CD4-positive, alpha-beta T cell (primary cell): ENCODE data around the gene THRA. TPM values are rescaled to one million over a fixed set of nuclear protein-coding genes. Genes with fewer than 3 reads are reported as not detected.

Source experiments
- ATAC-seq: fragments of 200-7000 bp; cut with Tn5 transposase; one replicate; pipeline ENCODE4 v1.10.0; 2022; ENCODE audit warnings: mild to moderate bottlenecking; ENCODE audit not compliant: poor library complexity
- CTCF ChIA-PET: fragments of 350-600 bp; sonication (Branson Sonifier 250); formaldehyde crosslinking; loops from one replicate; lab custom pipeline; 2021; ENCODE audit warnings: antibody characterized with exemption, inconsistent platforms; lab: Charles Lee
- POLR2A ChIA-PET: fragments of 350-600 bp; sonication (Branson Sonifier 250); formaldehyde crosslinking; loops from one replicate; lab custom pipeline; 2021; ENCODE audit warnings: antibody characterized with exemption, inconsistent platforms; lab: Charles Lee
- DNase-seq, 14 experiments: peaks; one replicate each; pipeline ENCODE4 v3.0.0-alpha.2; 2013 to 2020; ENCODE audit warnings: mixed read lengths in 2 of 14
- H3K27ac ChIP-seq, 2 donors: one replicate each; pipeline versions ENCODE4 v1.5.1 to v1.7.0; 2013; ENCODE audit warnings: low read length in 2 of 2, low read depth in 1 of 2, mild to moderate bottlenecking in 1 of 2
- H3K27me3 ChIP-seq, 2 experiments: 1 replicate in 1 of 2; 2 replicates in 1 of 2; pipeline versions ENCODE4 v1.6.1 to v1.7.0; 2013; ENCODE audit warnings: low read length in 2 of 2, control low read depth in 1 of 2, mild to moderate bottlenecking in 1 of 2, moderate library complexity in 1 of 2; ENCODE audit not compliant: insufficient read depth in 2 of 2, control insufficient read depth in 1 of 2
- H3K36me3 ChIP-seq: one replicate; pipeline ENCODE4 v1.6.1; 2013; ENCODE audit warnings: low read length, control low read depth; ENCODE audit not compliant: insufficient read depth
- H3K4me1 ChIP-seq: one replicate; pipeline ENCODE4 v1.6.1; 2013; ENCODE audit warnings: low read length, control low read depth; ENCODE audit not compliant: insufficient read depth
- H3K4me3 ChIP-seq: one replicate; pipeline ENCODE4 v1.5.1; 2013; ENCODE audit warnings: mild to moderate bottlenecking, low read length, moderate library complexity
- H3K9me3 ChIP-seq, 2 experiments: 1 replicate in 1 of 2; 2 replicates in 1 of 2; pipeline versions ENCODE4 v1.6.1 to v1.7.0; 2013; ENCODE audit warnings: low read length in 2 of 2, mild to moderate bottlenecking in 2 of 2, control low read depth in 1 of 2, moderate library complexity in 1 of 2; ENCODE audit not compliant: control insufficient read depth in 1 of 2, insufficient read depth in 1 of 2
- H3K27ac Mint-ChIP-seq: one replicate; pipeline ENCODE4 v1.8.0; 2020; ENCODE audit warnings: mixed read lengths
- H3K27me3 Mint-ChIP-seq: one replicate; pipeline ENCODE4 v1.8.0; 2021; ENCODE audit warnings: mixed read lengths
- H3K36me3 Mint-ChIP-seq: one replicate; pipeline ENCODE4 v1.8.0; 2021; ENCODE audit warnings: low read depth, mixed read lengths
- H3K4me1 Mint-ChIP-seq: one replicate; pipeline ENCODE4 v1.8.0; 2021; ENCODE audit warnings: low read depth, mixed read lengths
- H3K4me3 Mint-ChIP-seq: one replicate; pipeline ENCODE4 v1.8.0; 2020; ENCODE audit warnings: mild to moderate bottlenecking, mixed read lengths
- H3K9me3 Mint-ChIP-seq: one replicate; pipeline ENCODE4 v1.8.0; 2020; ENCODE audit warnings: mixed read lengths
- CTCF ChIP-seq: fragments of 200-600 bp; IDR thresholded peaks from one replicate; pipeline ENCODE4 v1.8.0; 2022; ENCODE audit warnings: antibody characterized with exemption, mild to moderate bottlenecking
- intact Hi-C, 2 experiments: fragments of 100-400 bp; cut with DNase I in 1 of 2; cut with micrococcal nuclease in 1 of 2; formaldehyde crosslinking; loops; one replicate each; pipeline versions ENCODE4 v1.15.1 to v1.9.0; 2023 to 2025; cut with DNase I, micrococcal nuclease
- total RNA-seq, 174 experiments: library from RNA in 2 of 174; stranded (reverse) in 2 of 174; gene quantifications; one replicate each; pipeline ENCODE4 v1.2.3 and lab custom pipeline; 2021 to 2026

The THRA gene
- total RNA-seq, 2 experiments from 2014 or later = 35.2 to 36.4 TPM

DNA sequence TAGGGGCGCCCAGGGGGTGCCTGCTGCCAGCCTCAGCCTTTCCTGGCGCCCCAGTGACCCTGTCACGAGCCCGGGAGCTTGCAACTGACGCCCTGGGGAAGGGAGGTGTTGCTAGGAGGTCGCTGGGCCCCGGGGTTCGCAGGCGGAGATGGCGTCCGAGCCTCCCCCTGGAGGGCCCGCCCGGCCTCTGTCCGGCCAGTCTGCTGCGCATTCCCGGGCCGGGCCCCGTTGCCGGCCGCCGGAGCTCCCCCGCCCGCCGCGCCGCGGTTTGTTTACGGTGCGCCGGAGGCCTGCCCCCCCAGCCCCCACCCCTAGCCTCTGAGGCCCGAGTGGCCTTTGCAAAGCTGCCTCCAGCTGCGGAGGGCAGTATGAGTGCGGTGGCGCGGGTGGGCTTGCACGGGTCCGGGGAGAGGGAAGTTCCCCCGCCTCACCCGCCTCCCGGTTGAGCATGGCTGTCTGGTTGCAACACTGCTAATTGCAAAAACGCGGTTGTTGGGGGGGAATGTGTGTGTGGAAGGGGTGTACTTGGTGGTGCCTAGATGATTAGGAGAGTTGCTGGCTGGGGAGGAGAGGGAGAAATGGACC is 514 bp downstream of the THRA start:
- Histone ChIP-seq H3K4me1 (peaks cover 56% of the 10 kb centered on the region), H3K27ac (peak overlapping the region in 1 of 2 donors; percentile 69), H3K36me3 (no peaks in the 10 kb centered on the region), H3K4me3 (peak overlapping the region; percentile 86), H3K27me3 (peaks cover 0 to 2% of the 10 kb centered on the region in 2 experiments), H3K9me3 (no peaks in the 10 kb centered on the region)
- intact Hi-C loops = loop anchor here (2.0 to 5.0 kb wide), 6 partner anchors 24 to 106 kb away; partner anchors contain the start of gene CASC3 (in 1 of the 2)
- Mint-ChIP-seq H3K9me3 (no peaks in the 10 kb centered on the region), H3K27me3 (no peaks in the 10 kb centered on the region), H3K4me1 (peaks cover 57% of the 10 kb centered on the region), H3K36me3 (peaks cover 12% of the 10 kb centered on the region), H3K27ac (peak overlapping the region; percentile 96), H3K4me3 (peak overlapping the region; percentile 93)
- POLR2A ChIA-PET = interaction anchor here (0.6 to 4.8 kb wide), 11 partner anchors 9 to 77 kb away, joined by 3 to 48 read pairs (median 6); partner anchors contain the start of genes CASC3, MED24 and NR1D1
- TF ChIP-seq CTCF = no peak
- DNase-seq = peak in 5 of 14 experiments; percentile 27 to 62 (median 42)
- CTCF ChIA-PET = interaction anchor here (0.8 to 5.8 kb wide), 8 partner anchors 9 to 128 kb away, joined by 3 to 38 read pairs (median 6); partner anchors contain the start of gene MED24
- ATAC-seq = peak; percentile 14

DNA sequence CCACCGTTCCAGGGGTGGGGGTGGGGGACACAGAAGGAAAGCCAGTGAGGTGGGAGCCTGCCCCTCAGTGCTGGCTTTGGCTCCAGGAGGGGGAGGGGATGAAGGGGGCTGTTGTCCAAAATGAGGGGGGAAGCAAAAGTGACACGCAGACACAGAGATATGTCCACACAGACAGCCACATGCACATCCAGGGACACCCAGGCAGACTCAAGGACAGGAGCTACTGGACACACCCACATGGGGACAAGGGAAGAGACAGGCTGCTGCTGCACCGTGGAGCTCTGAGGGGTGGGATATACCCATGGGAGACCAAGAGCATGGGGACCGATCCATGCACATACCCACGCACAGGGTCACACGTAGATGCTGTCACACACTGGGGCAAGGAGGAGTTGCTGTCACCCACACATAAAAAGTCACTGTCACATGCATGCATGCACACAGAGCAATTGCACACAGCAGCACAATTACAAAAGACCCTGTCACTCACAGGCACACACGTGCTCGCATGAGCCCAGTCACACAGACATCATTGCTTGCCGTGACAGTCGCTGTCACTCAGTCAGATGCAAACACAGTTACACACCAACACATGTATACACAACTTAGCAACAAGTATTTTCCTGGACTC is 1.3 kb downstream of the THRA start:
- H3K27me3 ChIP-seq = peaks cover 0 to 2% of the 10 kb centered on the region in 2 experiments
- H3K4me1 ChIP-seq = peaks cover 63% of the 10 kb centered on the region
- intact Hi-C loops = loop anchor here (2.0 to 5.0 kb wide), 6 partner anchors 23 to 105 kb away; partner anchors contain the start of gene CASC3 (in 1 of the 2)
- POLR2A ChIA-PET = interaction anchor here (0.8 to 4.8 kb wide), 10 partner anchors 9 to 60 kb away, joined by 4 to 48 read pairs (median 12); partner anchors contain the start of genes MED24 and NR1D1
- Mint-ChIP-seq H3K4me3 (peak overlapping the region; percentile 93), H3K27me3 (no peaks in the 10 kb centered on the region), H3K36me3 (peaks cover 12% of the 10 kb centered on the region), H3K9me3 (no peaks in the 10 kb centered on the region), H3K27ac (peak overlapping the region; percentile 96), H3K4me1 (peaks cover 64% of the 10 kb centered on the region)
- TF ChIP-seq CTCF = no peak
- ATAC-seq (peak; percentile 21), DNase-seq (peak in 3 of 14 experiments; percentile 30 to 60 (median 43))
- CTCF ChIA-PET = interaction anchor here (1.1 to 5.8 kb wide), 9 partner anchors 10 to 104 kb away, joined by 5 to 38 read pairs (median 7); partner anchors contain the start of gene MED24
- H3K36me3 ChIP-seq = no peaks in the 10 kb centered on the region
- H3K27ac ChIP-seq = peak overlapping the region in 1 of 2 donors; percentile 69
- peak overlapping the region; percentile 86 for H3K4me3 ChIP-seq
- no peaks in the 10 kb centered on the region for H3K9me3 ChIP-seq

DNA sequence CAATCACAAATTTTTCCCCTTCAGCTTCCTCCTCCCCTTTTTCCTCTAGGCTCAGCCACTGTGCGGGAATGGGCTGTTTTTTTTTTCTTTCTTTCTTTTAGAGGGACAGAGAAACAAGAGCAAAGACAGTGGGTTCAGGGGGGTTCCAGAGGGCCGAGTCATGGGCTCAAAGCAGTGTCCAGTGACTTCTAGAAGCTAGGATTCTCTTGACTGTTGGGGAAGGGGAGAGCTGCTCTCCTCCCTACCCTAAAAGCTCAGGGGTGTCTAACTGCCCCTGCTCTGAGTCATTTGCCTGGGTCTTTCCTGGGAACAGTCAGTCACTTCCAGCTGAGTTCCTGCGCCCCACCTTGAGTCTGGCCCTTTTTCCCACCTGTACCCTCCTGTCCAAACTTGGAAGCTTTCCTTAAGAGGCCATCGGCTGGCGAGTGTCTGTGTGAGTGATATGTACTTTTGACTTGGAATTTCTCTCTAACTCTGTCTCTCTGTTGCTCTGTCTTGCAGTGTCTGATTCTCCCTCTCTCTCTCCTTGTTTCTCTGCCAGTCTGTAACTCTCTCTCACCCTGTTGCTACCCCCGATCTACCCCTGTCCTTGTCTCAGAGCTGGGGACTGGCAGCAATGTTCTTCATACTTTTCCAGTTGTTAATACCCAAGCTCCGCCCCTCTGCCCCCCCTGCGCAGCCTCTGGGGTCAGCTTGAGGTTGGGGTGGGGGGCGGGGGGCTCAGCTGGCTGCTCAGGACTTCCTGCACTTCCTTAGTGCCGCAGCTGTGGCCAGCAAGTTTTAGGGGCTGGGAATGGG is 2.4 kb downstream of the THRA start:
- TF ChIP-seq CTCF = no peak
- peak overlapping the region; percentile 96 for H3K27ac Mint-ChIP-seq

More for the DNA sequence above, 2.4 kb downstream of the THRA start:
- Mint-ChIP-seq H3K27me3 (no peaks in the 10 kb centered on the region), H3K4me1 (peaks cover 76% of the 10 kb centered on the region), H3K36me3 (peaks cover 12% of the 10 kb centered on the region), H3K9me3 (no peaks in the 10 kb centered on the region), H3K4me3 (peak overlapping the region; percentile 93)
- no peak for ATAC-seq
- POLR2A ChIA-PET = interaction anchor here (0.6 to 4.8 kb wide), 10 partner anchors 8 to 59 kb away, joined by 3 to 48 read pairs (median 10); partner anchors contain the start of genes MED24 and NR1D1
- Histone ChIP-seq H3K4me1 (peaks cover 75% of the 10 kb centered on the region), H3K36me3 (no peaks in the 10 kb centered on the region), H3K27me3 (peaks cover 0 to 2% of the 10 kb centered on the region in 2 experiments), H3K27ac (peak overlapping the region in 1 of 2 donors; percentile 50), H3K4me3 (peak overlapping the region; percentile 86), H3K9me3 (no peaks in the 10 kb centered on the region)
- CTCF ChIA-PET = interaction anchor here (1.2 to 5.8 kb wide), 5 partner anchors 10 to 103 kb away, joined by 5 to 38 read pairs (median 13); partner anchors contain the start of gene MED24
- intact Hi-C loops = loop anchor here in 1 of 2 experiments (5.0 kb wide), 2 partner anchors 32 to 47 kb away; no protein-coding TSS in a partner anchor
- no peak for DNase-seq
